NCI-H1694 (cell line): ENCODE results near the gene TRIM2.

Experiments
- DNase-seq: peaks from one replicate; lab custom pipeline; 2025; lab: John Stamatoyannopoulos, UW

The TRIM2 gene

DNA sequence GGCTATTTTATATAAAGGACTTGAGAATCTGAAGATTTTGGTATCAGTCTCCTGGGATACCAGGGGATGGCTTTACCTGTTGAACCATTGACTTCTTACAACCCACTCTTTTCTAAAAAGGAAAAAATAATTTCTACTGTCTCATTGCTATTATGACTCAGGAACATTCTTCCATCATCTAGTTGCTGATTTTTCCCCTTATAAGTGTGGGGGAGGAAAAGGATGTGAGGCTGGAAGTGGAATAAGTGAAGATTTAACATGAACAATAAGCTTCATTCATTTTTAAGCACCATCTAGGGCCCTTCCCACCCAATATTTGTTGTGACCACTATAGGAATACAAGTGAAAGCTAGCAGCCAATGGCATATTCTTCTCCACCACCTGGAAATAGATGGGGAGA, 129.6 kb downstream of the TRIM2 start:
- DNase-seq: no peak

- DNase-seq: no peak
Measured at GRCh38 chr4:153335665-153336064, 131.4 kb downstream of the TRIM2 start.

GRCh38 chr4:153337686-153338085, 133.4 kb downstream of the TRIM2 start:
- DNase-seq: no peak

GRCh38 chr4:153341575-153342090, 137.4 kb downstream of the TRIM2 start:
- DNase-seq: no peak

GRCh38 chr4:153342751-153343552, 138.7 kb downstream of the TRIM2 start:
- no peak for DNase-seq

DNA sequence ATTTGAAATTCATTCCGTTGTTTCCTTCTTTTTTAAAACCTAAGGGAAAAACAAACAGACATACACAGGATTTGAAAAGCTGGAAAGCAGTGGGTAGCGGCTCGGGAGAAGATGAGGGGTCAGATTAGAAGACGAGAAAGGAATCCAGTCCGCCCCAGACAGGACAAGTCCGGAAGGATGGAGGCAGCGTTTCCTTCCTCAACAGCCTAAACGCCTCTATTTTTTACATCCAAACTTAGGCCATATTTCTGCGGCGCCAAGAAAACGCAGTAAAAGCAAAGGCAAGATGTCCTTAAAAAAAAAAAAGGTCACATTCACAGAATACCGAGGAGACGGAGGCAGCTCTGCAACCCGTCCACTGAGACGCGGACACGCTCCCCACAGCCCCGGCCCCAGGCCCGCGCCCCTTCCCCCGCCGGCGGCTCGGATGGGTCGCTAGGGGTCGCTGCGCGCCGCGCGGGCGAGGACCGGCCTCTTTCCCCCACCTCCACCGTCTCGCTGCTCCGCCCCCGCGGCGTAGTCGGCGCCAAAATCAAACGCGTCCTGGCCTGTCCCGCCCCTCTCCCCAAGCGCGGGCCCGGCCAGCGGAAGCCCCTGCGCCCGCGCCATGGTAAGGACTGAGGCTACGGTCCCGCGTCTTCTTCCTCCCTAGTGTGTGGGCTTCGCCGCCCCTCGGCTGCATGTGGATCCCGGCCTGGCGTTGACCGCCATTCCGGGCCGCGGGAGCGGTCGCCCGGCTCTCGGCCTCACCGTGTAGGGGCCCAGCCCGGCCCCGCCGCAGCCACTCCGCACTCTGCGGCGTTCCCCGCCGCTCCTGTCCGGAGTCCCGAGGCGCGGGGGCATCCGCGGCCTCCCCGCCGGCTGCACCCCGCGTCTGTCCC, 140.1 kb downstream of the TRIM2 start, which contains the start of gene MND1:
MND1 (plus strand) TSS at position 558 of the 881 bp plus-strand sequence; CDS start at position 608, 50 bp downstream.
- peak; percentile 60 for DNase-seq

DNA sequence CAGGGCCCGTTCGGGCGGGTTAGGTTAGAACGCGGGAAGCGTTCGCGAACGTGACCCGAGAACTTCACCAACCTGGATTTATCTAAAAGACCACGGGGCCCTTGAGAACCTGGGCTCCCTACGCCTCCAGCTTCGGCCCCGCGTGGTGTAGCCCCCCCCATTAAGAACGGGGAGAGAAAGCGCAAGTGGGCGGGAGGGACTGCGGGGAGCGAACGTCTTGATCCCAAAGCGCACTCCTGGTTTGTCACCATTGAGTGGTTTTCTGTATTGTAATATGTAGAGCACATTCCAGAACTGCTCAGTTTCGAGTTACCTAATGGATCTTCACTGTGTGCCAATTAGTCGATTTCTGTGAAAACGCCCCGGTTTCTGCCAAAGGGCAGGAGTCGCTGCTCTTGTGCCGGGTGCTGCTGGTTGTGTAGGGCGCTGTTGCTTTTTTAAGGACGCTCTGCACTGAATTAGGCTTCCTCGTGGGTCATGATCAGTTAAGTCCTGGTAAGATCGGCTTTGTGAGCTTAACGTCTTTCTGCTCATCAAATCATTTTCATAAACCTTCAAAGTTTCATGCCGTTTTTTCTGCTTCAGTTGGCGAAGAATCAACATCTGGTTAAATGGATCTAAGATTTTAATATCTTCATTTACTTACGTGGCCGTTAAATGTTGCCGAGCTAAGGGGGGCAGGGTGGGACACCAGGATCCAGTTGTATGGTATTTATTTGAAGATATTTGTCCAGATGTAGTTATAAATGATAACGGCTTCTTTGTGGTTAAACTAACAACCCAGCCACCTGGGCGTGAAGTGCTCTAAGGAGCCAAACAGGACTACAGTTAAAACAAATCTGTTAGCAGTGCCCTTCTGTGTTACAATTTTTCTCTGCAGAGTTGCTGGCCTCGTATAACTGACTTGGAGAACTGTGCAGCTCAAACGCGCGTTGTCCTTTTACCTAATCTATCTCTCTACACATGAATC, 141.1 kb downstream of the TRIM2 start:
- peak; percentile 28 for DNase-seq

GRCh38 chr4:153346031-153346430, 141.8 kb downstream of the TRIM2 start:
- DNase-seq: no peak

- no peak for DNase-seq
Measured at GRCh38 chr4:153346563-153346962, 142.3 kb downstream of the TRIM2 start.

- no peak for DNase-seq
Measured at GRCh38 chr4:153347117-153347516, 142.9 kb downstream of the TRIM2 start.

DNA sequence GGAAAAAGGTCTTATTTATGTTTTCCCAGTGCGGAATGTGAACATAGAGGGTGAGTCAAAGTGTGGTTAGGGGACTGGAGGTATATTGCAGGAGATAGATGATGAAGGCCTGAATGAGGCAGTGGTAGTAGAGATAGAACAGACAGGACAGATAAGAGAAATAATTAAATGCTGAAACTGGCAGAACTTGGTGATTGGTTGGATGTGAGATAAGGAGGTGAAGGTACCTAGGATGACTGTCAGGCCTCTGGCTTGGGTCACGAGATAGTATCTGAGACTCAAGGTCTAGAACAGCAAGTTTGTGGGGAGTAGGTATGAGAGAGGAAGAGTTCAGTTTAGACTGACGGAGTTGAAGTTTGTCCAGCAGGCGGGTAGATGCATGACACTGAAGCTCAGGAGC, 143.8 kb downstream of the TRIM2 start:
- DNase-seq: no peak

GRCh38 chr4:153349206-153349805, 145.1 kb downstream of the TRIM2 start:
- DNase-seq: no peak

DNA sequence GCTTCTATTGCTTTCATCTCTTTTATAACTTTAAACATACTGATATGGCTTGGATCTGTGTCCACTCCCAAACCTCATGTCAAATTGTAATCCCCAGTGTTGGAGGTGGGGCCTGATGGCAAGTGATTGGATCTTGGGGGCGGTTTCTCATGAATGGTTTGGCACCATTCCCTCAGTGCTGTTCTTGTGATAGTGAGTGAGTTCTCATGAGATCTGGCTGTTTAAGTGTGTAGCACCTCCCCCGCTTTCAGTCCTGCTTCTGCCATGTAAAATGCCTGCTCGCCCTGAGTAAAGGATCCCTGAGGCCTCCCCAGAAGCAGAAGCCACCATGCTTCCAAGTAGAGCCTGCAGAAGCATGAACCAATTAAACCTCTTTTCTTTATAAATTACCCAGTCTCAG, 157.9 kb downstream of the TRIM2 start:
- DNase-seq: no peak

DNA sequence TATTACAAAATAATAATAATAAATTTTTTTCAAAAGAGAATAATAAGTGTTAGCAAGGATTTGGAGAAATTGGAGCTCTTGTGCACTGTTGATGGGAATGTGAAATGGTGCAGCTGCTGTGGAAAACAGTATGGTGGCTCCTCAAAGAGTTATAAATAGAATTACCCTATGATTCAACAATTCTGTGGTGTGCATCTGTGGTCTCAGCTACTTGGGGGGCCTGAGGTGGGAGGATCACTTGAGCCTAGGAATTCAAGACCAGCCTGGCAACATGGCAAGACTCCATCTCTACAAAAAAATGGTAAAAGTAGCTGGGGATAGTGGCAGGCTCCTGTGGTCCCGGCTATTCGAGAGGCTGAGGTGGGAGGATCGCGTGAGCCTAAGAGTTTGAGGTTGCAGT, 159.8 kb downstream of the TRIM2 start:
- no peak for DNase-seq

DNA sequence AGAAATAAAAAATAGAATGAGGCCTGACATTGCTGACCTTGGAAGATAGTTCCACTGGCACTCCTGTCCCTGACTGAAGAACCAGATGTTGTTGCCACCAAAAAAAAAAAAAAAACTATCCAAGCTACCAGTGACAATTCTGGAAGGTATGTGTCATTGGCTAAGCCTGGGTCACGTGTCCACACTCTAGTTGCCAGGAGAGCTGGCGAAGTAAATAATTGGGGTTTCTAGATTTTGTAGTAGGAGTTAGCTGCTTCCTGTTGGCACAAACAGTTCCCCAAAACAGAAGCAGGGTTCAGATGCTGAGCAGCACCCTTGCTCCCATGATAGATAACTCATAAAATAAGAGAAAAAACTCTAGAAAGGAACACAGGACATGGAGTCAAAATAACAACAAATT, 160.8 kb downstream of the TRIM2 start:
- no peak for DNase-seq

DNA sequence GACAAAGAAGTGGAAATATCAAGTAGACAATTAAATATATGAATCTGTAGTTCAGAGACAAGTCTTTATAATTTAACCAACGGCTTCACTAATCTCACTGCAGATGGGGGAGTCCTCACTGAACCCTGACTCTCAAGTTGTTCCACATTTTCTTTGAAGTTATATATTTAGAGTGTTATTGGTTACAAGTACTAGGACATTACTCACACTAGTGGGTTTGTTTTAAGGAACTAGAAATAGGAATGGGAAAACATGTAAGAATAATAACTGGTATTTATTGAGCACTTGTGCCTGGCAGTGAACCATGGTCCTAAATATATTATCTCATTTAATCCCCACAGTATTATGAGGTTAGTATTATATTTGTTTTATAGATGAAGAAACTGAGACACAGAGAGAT, 162.2 kb downstream of the TRIM2 start:
- no peak for DNase-seq

DNA sequence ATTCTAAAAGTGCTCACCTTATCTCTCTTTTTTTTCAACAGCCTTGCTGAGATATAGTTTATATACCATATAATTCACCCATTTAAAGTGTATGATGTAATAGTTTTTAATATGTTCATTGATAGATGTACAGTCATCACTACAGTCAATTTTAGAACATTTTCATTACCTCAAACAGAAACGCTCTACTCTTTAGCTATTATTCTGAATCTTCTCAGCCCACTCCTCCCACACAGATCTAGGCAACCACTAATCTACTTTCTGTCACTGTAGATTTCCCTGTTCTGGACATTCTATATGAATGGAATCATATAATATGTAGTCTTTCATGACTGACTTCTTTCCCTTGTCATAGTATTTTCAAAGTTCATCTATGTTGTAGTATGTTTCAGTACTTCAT, 162.8 kb downstream of the TRIM2 start:
- DNase-seq: no peak

DNA sequence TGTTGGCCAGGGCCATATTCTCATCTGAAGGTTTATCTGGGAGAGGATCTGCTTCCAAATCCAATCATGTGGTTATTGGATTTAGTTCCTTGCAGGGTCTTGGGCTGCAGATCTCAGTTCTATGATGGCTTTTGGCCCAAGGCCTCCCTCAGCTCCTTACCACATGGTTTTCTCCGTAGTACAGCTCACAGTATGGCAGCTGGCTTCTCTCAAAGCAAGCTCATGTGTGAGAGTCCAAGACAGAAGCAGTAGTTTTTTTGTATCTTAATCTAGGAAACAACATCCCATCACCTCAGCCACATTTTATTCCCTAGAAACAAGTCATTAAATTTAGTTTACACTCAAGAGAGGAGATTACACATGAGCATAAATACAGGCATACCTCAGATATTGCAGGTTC, 164.8 kb downstream of the TRIM2 start:
- no peak for DNase-seq

DNA sequence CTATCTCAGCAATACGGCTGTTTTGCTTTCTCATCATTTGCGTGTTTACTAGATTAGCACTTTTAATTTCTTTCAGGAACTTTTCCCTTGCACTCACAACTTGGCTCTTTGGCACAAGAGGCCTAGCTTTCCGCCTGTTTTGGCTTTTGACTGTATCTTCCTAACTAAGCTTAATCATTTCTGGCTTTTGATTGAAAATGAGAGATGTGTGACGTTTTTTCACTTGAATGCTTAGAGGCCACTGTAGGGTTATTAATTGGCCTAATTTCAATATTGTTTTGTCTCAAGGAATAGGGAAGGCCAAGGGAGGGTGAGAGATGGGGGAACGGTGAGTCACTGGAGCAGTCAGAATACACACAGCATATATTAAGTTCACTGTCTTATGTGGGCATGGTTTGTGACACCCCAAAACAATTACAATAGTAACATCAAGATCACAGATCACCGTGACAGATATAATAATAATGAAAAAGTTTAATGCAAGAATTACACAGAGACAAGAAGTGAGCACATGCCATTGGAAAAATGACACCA, 167.5 kb downstream of the TRIM2 start:
- no peak for DNase-seq

- no peak for DNase-seq
Measured at GRCh38 chr4:153372967-153373562, 168.8 kb downstream of the TRIM2 start.

DNA sequence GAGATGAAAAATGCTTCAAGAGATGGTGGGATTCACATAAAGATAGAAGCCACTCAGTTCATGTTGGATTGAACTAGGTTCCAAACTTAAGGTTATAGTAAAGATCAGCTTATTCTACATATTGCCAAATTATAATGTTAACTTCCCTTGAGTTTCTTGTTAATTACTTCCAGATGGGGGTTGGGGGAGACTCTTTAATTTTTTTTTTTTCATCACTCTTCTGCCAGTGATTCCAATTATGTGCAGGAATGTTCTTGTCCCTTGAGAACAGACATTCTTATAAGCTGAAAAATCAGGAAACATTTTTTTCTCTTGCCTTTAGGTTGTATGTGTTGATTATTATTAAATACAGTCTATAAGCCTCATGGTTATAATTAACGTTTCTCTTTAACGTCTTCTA, 170.2 kb downstream of the TRIM2 start:
- no peak for DNase-seq
